ENCODE results near the gene CFD. TPM values are rescaled to one million over a fixed set of nuclear protein-coding genes. Genes with fewer than 3 reads are reported as not detected.
"Not testable (repeated sequence)": the region's sequence is repeated elsewhere in the genome, so short reads cannot be mapped to it uniquely, and the experiment has no call there.

CFD gene
- total RNA-seq, 1 donor, result 148 TPM

DNA sequence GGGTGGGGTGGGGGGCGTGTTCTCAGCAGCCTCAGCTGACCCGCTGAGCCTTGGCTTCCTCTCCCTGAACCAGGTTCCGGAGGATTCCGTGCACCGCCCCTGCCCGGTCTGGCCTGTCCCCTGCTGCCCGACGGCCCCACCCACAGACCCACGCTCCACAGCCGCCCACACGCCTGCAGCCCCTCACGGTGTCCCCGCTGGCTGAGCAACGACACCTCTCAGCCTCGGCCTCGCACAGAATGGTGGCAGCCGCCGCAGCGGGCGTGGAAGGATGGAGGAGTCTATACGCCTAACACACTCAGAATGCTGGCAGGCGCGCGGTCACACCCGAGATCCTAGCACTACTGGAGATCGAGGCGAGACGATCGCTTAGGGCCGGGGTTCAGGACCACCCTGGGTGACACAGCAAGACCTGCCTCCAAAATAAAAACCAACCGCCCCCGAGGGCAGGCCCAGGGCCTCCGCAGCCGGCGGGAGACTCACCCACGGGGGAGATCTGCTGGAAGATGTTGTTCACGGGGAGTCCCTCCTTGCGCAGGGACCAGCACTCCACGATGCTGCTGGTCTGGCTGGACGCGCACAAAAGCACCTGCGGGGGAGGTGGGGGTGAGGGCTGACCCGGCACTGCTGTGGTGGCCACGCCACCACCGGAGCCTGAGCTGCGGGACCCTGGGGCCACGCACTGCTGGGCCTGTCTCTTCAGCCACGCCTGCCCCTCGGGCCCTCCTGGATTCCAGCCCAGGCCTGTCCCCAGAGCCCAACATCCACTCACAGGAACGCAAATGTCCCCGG, 25.2 kb downstream of the CFD start:
- Histone ChIP-seq H3K9me3 (ENCODE audit: low read depth, low read length) (no peaks in the 10 kb centered on the region), H3K4me1 (ENCODE audit: insufficient read depth, low read length) (no peaks in the 10 kb centered on the region), H3K27me3 (ENCODE audit: insufficient read depth, low read length) (no peaks in the 10 kb centered on the region), H3K4me3 (ENCODE audit: low read length) (no peak overlapping the region)

DNA sequence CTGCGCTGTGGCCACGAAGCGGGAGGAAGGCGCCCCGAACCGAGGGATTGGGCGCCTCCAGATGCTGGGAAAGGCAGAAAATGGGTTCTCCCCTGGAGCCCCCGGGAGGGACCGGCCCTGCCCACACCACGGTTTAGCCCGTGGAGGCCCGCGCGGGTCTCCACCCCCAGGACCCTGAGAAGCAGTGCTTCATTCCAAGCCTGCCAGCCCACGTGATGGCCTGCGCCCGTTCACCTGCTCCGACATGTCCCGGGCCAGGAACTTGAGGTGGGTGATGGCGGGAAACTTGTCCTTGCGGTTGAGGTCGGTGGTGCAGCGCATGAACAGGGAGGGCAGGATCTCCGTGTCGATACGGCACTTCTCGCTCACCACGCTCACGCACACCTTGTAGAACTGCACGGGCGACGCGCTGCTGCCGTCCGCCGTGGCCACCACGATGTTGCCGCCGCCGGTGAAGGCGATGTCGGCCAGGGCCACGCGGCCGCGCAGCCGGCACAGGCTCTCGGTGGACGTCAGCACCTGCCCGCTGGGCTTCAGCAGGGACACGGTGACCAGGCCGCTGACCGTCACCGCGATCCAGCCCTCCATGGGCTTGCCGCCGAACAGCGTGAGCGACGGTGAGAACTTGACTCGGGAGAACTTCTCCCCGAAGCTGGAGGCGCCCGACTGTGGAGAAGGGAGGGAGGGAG, 26.2 kb downstream of the CFD start:
- no peak overlapping the region for H3K4me3 ChIP-seq (ENCODE audit: low read length)
- H3K9me3 ChIP-seq (ENCODE audit: low read depth, low read length), result no peaks in the 10 kb centered on the region
- H3K4me1 ChIP-seq (ENCODE audit: insufficient read depth, low read length), result no peaks in the 10 kb centered on the region
- no peaks in the 10 kb centered on the region for H3K27me3 ChIP-seq (ENCODE audit: insufficient read depth, low read length)

DNA sequence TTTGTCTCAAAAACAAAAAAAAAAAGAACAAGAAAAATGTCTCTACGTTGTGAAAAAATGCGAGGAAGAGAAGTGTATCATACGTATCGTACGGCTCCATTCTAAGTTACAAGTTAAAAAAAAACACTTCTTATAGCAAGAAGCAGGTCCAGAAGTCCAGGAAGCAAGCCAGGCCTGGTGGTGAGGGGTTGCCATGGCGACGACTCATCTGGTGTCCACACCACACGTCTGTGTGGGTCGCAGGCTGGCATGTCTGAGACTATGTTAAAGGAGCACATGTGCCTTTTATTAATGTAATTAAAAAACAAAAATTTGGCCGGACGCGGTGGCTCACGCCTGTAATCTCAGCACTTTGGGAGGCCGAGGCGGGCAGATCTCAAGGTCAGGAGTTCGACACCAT, 27.6 kb downstream of the CFD start:
- H3K4me1 ChIP-seq (ENCODE audit: insufficient read depth, low read length), result peaks cover 3% of the 10 kb centered on the region

DNA sequence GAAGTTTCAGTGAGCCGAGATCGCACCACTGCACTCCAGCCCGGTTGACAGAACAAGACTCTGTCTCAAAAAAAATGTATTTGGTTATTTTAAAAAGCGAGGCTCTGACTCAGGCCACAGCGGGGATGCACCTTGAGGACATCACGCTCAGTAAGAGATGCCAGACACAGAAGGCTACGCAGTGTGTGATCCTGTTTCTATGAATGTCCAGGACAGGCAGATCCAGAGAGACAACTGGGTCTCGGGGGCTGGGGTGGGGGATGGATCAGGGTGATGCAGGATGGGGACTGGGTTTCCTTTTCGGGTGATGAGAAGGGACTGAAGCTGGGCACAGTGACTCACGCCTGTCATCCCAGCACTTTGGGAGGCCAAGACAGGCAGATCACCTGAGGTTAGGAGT, 28.1 kb downstream of the CFD start:
- no peaks in the 10 kb centered on the region for H3K27me3 ChIP-seq (ENCODE audit: insufficient read depth, low read length)
- H3K4me3 ChIP-seq (ENCODE audit: low read length), result no peak overlapping the region
- H3K9me3 ChIP-seq (ENCODE audit: low read depth, low read length), result no peaks in the 10 kb centered on the region
- H3K4me1 ChIP-seq (ENCODE audit: insufficient read depth, low read length), result peaks cover 7% of the 10 kb centered on the region

More for the DNA sequence above, 27.6 kb downstream of the CFD start:
- no peak overlapping the region for H3K4me3 ChIP-seq (ENCODE audit: low read length)
- H3K9me3 ChIP-seq (ENCODE audit: low read depth, low read length), result no peaks in the 10 kb centered on the region
- no peaks in the 10 kb centered on the region for H3K27me3 ChIP-seq (ENCODE audit: insufficient read depth, low read length)

DNA sequence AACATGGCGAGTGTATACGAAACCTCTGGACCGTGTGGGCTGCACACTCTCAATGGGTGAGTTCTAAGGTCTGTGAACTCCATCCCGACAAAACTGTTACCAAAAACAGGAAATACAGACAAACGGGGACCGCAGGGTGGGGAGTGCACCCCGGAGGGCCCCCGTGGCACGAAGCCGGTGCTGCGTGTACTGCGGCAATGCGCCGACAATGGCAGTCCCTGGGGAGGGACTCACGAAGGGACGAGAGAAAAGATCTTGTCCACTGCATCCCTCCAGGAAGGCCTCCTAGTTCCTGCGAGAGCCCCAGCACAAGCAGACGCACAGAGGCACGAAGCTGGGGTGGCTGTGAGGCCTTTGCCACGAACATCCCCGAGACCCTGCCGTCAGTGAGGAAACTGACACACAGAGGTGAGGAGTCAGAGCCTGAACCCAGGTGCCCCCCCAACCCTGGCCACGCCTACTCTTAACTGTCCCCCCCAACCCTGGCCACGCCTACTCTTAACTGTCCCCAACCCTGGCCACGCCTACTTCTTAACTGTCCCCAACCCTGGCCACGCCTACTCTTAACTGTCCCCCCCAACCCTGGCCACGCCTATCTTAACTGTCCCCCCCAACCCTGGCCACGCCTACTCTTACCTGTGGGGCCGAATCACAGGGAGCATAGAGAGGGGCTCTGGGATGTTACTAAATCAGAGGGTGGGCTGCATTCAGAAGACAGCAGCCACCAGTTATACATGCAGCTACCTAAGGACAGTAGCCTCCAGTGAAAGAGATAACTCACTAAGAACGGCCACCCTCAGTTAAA, 29.3 kb downstream of the CFD start:
- Histone ChIP-seq H3K4me3 (ENCODE audit: low read length) (no peak overlapping the region), H3K4me1 (ENCODE audit: insufficient read depth, low read length) (peaks cover 11% of the 10 kb centered on the region), H3K9me3 (ENCODE audit: low read depth, low read length) (no peaks in the 10 kb centered on the region), H3K27me3 (ENCODE audit: insufficient read depth, low read length) (no peaks in the 10 kb centered on the region)

DNA sequence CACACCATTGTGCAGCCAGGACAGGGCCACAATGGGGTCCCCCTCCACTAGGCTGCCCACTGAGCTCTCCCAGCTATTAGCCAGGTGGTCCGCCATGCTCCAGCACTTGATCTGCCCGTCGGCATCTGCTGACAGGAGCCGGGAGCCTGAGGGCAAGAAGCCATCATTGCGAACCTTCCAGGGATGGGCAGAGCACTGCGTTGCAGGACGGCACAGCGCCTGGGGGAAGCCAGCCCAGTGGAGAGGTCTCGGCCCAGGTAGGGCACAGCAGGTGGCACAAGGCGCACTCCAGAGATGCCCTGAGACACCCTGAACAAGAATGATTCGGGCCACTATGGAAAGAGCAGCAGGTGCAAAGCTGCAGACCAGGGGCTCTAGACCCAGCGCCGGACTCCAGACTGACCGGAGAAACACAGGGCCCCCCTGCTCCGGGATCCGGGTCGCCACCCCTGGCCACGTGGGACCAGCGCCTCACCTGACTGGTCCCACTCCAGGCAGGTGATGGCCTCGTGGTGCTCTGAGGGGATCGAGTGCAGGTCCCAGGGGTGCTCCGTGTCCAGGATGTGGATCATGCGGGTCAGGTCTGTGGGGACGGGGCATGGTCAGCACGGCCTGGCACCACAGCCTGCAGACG, 30.3 kb downstream of the CFD start:
- Histone ChIP-seq H3K4me1 (ENCODE audit: insufficient read depth, low read length) (peaks cover 18% of the 10 kb centered on the region), H3K4me3 (ENCODE audit: low read length) (no peak overlapping the region), H3K9me3 (ENCODE audit: low read depth, low read length) (no peaks in the 10 kb centered on the region), H3K27me3 (ENCODE audit: insufficient read depth, low read length) (no peaks in the 10 kb centered on the region)

DNA sequence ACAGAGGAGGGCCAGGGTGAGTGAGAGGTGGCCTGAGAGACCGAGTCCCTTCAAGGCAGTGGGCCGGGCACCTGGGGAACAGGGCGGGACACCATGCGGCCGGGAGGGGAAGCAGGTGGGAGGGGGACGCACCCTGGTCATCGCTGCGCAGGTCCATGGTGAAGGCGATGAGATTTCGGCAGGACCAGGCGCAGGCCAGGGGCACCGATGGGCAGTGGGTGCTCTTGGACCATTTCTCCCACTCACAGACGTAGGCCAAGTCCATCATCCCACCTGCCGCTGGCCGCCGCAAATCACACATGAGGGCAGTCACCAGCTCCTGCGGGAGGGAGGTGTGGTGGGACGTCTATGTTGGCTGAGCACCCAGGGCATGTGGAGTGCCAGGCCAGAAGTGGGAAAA, 31.4 kb downstream of the CFD start:
- Histone ChIP-seq H3K27me3 (ENCODE audit: insufficient read depth, low read length) (no peaks in the 10 kb centered on the region), H3K9me3 (ENCODE audit: low read depth, low read length) (no peaks in the 10 kb centered on the region), H3K4me1 (ENCODE audit: insufficient read depth, low read length) (peaks cover 18% of the 10 kb centered on the region), H3K4me3 (ENCODE audit: low read length) (no peak overlapping the region)

DNA sequence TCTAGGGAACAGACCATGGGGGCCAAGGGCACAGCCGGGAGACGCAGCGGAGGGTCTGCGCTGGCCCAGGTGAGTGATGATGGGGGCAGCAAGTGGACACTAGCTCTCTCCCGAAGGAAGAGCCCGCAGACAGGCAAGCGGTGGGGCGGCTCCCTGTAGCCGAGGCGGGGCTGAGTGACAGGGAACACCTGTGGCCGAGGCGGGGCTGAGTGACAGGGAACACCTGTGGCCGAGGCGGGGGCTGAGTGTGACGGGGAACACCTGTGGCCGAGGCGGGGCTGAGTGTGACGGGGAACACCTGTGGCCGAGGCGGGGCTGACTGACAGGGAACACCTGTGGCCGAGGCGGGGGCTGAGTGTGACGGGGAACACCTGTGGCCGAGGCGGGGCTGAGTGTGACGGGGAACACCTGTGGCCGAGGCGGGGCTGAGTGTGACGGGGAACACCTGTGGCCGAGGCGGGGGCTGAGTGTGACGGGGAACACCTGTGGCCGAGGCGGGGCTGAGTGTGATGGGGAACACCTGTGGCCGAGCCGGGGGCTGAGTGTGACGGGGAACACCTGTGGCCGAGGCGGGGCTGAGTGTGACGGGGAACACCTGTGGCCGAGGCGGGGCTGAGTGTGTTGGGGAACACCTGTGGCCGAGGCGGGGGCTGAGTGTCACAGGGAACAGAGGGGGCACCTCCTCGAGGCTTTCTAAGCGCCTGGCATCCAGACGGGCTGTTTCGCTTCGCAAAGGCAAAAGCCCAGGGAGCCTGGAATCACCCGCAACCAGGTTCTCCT, 32.1 kb downstream of the CFD start:
- not testable (repeated sequence) for H3K9me3 ChIP-seq (ENCODE audit: low read depth, low read length); H3K27me3 ChIP-seq (ENCODE audit: insufficient read depth, low read length)
- Histone ChIP-seq H3K4me1 (ENCODE audit: insufficient read depth, low read length) (peaks cover 18% of the 10 kb centered on the region), H3K4me3 (ENCODE audit: low read length) (peak overlapping the region; percentile 63)

DNA sequence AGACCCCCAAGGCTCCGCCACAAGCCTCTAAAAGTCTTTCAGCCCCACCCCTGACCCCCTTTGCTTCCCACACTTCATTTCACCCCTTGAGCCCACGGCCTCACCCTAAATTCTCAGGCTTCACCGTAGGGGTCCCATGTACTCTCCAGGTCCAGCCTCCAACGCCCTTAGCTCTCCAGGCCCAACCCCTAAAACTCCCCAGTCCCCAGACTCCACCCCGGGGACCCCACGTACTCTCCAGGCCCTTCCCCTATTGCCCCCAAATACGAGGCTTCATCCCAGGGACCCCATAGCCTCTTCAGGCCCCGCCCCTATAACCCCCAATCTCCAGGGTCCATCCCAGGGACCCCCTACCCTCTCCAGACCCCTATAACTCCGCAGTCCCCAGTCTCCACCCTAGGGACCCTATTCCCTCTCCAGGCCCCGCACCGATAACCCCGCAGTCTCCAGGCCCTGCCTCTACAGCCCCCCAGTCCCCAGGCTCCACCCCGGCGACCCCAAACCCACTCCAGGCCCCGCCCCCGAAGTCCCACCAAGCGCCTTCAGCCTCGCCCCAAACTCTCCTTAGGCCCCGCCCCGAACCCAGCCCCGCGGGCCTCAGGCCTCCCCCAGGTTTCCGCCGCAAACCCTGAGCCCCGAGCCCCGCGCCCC, 32.9 kb downstream of the CFD start:
- Histone ChIP-seq H3K4me3 (ENCODE audit: low read length) (peak overlapping the region; percentile 63), H3K27me3 (ENCODE audit: insufficient read depth, low read length) (no peaks in the 10 kb centered on the region), H3K9me3 (ENCODE audit: low read depth, low read length) (no peaks in the 10 kb centered on the region), H3K4me1 (ENCODE audit: insufficient read depth, low read length) (peaks cover 18% of the 10 kb centered on the region)

DNA sequence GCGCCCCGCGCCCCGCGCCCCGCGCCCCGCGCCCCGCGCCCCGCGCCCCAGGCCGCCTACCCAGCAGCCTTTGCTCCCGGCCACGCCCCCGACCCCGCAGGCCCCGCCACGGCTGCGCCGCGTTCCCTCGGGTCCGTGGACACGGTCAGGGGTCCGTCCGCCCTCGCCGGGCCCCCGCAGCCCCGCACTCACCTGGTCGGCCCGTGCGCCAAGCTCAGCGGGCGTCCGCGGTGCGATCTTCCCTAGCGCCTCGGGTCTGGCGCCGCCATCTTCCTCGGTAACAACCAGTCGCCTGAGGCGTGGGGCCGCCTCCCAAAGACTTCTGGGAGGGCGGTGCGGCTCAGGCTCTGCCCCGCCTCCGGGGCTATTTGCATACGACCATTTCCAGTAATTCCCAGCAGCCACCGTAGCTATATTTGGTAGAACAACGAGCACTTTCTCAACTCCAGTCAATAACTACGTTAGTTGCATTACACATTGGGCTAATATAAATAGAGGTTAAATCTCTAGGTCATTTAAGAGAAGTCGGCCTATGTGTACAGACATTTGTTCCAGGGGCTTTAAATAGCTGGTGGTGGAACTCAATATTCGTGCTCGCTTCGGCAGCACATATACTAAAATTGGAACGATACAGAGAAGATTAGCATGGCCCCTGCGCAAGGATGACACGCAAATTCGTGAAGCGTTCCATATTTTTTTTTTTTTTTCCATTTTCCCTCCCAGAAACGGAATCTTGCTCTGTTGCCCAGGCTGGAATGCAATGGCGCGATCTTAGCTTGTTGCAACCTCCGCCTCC, 33.6 kb downstream of the CFD start, which contains the start of the genes MED16 and RNU6-9:
TSS of gene MED16 (minus strand) at position 294 of the 796 bp plus-strand sequence. CDS start 2,056 bp downstream, outside the sequence.
TSS of gene RNU6-9 (plus strand) at position 591 of the 796 bp plus-strand sequence.
- peak within 1 kb of the TSS; percentile 63 for H3K4me3 ChIP-seq (ENCODE audit: low read length)
- no peaks in the 10 kb centered on the region for H3K27me3 ChIP-seq (ENCODE audit: insufficient read depth, low read length)

DNA sequence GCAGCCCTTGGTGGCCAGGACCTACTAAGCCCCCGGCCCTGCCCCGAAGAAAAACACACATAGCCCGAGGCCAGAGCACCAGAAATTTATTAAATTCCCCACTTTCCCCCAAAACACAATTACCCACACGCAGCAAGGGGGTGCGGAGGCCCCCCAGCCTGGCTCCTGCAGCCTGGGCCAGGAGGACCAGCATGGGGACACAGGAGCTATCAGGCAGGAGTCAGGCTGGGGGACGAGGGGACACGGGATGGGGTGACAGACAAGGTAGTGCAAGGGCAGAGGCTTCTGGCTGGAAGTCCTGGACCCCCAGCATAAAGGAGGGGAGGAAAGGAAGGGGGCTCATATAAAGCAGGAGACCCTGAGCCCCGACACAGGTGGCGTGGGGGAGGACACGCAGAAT, 37.0 kb downstream of the CFD start:
- H3K4me1 ChIP-seq (ENCODE audit: insufficient read depth, low read length), result peaks cover 18% of the 10 kb centered on the region
- H3K9me3 ChIP-seq (ENCODE audit: low read depth, low read length), result no peaks in the 10 kb centered on the region
- H3K27me3 ChIP-seq (ENCODE audit: insufficient read depth, low read length), result no peaks in the 10 kb centered on the region
- no peak overlapping the region for H3K4me3 ChIP-seq (ENCODE audit: low read length)

More for the DNA sequence above, 33.6 kb downstream of the CFD start, which contains the start of the genes MED16 and RNU6-9:
- no peaks in the 10 kb centered on the region for H3K9me3 ChIP-seq (ENCODE audit: low read depth, low read length)
- peaks cover 18% of the 10 kb centered on the region for H3K4me1 ChIP-seq (ENCODE audit: insufficient read depth, low read length)

DNA sequence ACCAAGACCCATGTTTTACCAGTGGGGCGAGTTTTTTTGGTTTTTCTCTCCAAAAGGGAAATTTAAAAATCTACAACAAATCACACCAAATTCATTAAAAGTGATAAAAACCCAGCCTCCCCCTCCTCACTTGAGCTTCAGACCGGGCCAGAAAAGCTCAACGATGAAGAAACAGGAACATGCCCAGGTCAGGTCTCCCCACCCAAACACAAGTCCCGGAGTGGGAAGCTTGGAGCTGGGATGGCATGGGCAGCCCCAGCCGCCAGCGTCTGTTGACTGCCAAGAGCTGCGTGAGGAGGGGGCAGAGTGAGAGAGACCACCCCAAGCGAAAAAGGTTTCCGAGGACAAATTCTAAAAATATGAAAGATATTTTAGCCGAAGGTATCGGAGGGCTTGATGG, 37.5 kb downstream of the CFD start:
- Histone ChIP-seq H3K4me3 (ENCODE audit: low read length) (no peak overlapping the region), H3K9me3 (ENCODE audit: low read depth, low read length) (no peaks in the 10 kb centered on the region), H3K27me3 (ENCODE audit: insufficient read depth, low read length) (no peaks in the 10 kb centered on the region), H3K4me1 (ENCODE audit: insufficient read depth, low read length) (peaks cover 15% of the 10 kb centered on the region)

DNA sequence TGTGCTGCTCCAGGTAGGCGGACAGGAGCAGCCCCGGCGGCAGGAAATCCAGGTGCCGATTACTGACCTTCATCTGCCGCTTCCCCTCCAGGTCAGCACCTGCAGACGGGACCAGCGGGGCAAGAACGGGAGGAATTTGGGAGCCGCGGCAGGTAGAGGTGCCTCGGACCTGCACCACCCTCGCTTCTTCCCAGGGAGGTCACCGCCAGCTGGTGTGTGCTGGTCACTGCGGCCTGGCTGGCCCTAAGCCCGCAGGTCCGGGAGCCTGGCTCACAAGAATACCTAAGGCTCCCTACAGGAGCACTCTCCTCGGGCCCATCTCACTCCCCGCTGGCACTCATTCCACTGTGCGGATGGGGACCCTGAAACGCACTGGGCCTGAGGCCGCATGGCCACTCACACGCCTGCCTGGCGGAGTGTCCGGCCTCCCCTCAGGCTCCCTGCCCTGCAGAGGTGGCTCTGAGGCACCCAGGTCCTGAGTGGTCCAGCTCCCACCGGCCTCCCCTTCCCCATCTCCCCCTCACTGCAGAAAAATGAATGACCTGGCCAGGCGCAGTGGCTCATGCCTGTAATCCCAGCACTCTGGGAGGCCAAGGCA, 38.1 kb downstream of the CFD start:
- Histone ChIP-seq H3K4me3 (ENCODE audit: low read length) (no peak overlapping the region), H3K9me3 (ENCODE audit: low read depth, low read length) (no peaks in the 10 kb centered on the region), H3K27me3 (ENCODE audit: insufficient read depth, low read length) (no peaks in the 10 kb centered on the region), H3K4me1 (ENCODE audit: insufficient read depth, low read length) (peaks cover 12% of the 10 kb centered on the region)

All from mononuclear cell (primary cell).